Karpas-422 (cell line): ENCODE results near the gene NTN1. TPM values are rescaled to one million over a fixed set of nuclear protein-coding genes. Genes with fewer than 3 reads are reported as not detected.
"Not testable (repeated sequence)": the region's sequence is repeated elsewhere in the genome, so short reads cannot be mapped to it uniquely, and the experiment has no call there.

ENCODE experiments used
- DNase-seq: peaks from one replicate; pipeline ENCODE4 v3.0.0-alpha.2; 2015
- H2AFZ ChIP-seq: fragments of 200-600 bp; sonication (generic); 2 replicates; pipeline ENCODE4 v1.6.1; 2014; ENCODE audit warnings: antibody characterized with exemption, low read length, mixed read lengths
- H3K27ac ChIP-seq: fragments of 200-600 bp; sonication (generic); 2 replicates; pipeline ENCODE4 v1.5.1; 2014; ENCODE audit warnings: mild to moderate bottlenecking, low read length, moderate library complexity
- H3K27me3 ChIP-seq: fragments of 200-600 bp; sonication (generic); 2 replicates; pipeline ENCODE4 v1.6.1; 2014; ENCODE audit warnings: low read length, mixed read lengths
- H3K36me3 ChIP-seq: fragments of 200-600 bp; sonication (generic); 2 replicates; pipeline ENCODE4 v1.6.1; 2014; ENCODE audit warnings: low read length, mixed read lengths; ENCODE audit not compliant: insufficient read depth
- H3K4me1 ChIP-seq: fragments of 200-600 bp; sonication (generic); 2 replicates; pipeline ENCODE4 v1.6.1; 2014; ENCODE audit warnings: mild to moderate bottlenecking, low read length, mixed read lengths
- H3K4me2 ChIP-seq: fragments of 200-600 bp; sonication (generic); 2 replicates; pipeline ENCODE4 v1.6.1; 2014; ENCODE audit warnings: low read length, low read depth, mild to moderate bottlenecking; ENCODE audit not compliant: poor library complexity, severe bottlenecking
- H3K4me3 ChIP-seq: fragments of 200-600 bp; sonication (generic); 2 replicates; pipeline ENCODE4 v1.5.1; 2014; ENCODE audit warnings: mild to moderate bottlenecking, antibody characterized with exemption, low read length, mixed read lengths
- H3K79me2 ChIP-seq: fragments of 200-600 bp; sonication (generic); 2 replicates; pipeline ENCODE4 v1.6.1; 2014; ENCODE audit warnings: mild to moderate bottlenecking, low read length, mixed read lengths
- H3K9ac ChIP-seq: fragments of 200-600 bp; sonication (generic); 2 replicates; pipeline ENCODE4 v1.6.0; 2014; ENCODE audit warnings: low read length
- H3K9me2 ChIP-seq: fragments of 200-600 bp; sonication (generic), shearing (Covaris generic); replicated peaks from 2 replicates; pipeline ENCODE4 v1.6.0; 2014; ENCODE audit warnings: mild to moderate bottlenecking, low read length, moderate library complexity; ENCODE audit not compliant: insufficient read depth
- H3K9me3 ChIP-seq: fragments of 300-700, 200-600 bp; sonication (generic); 2 replicates; pipeline ENCODE4 v1.6.1; 2014; ENCODE audit warnings: low read length, mixed read lengths
- H4K20me1 ChIP-seq: fragments of 200-600 bp; sonication (generic); 2 replicates; pipeline ENCODE4 v1.6.1; 2014; ENCODE audit warnings: mild to moderate bottlenecking, antibody characterized with exemption, low read length, low read depth; ENCODE audit not compliant: insufficient read depth
- total RNA-seq: library from RNA; depleted of rRNA; stranded (reverse); fragments of >200 nt; shearing (Covaris generic); gene quantifications from 2 replicates; pipeline ENCODE4 v1.2.3, GENCODE V29; 2014; ENCODE audit warnings: low replicate concordance

Gene NTN1
- total RNA-seq, 1 experiment from 2014 or later = not detected

DNA sequence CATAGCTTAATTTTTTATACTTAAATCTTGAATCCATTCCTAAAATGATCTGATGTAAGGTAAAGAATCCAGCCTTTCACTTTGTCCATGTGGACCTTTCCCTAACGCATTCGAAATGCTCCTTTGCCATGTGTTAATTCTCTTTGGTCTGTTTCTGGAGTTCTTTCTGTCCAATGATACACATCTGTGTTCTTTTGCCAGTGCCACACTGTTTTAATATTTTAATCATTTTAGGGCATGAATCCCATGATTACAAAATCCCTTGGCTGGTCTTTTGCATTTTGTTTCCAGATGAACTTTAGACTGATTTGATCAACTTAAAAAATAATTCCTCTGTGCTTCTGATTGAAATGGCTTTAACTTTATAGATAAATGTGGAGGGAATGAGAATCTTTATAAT, 74.1 kb downstream of the NTN1 start:
- H4K20me1 ChIP-seq = no peaks in the 10 kb centered on the region
- no peaks in the 10 kb centered on the region for H3K9me2 ChIP-seq
- no peak overlapping the region for H3K4me2 ChIP-seq
- no peak overlapping the region for H3K4me3 ChIP-seq
- no peaks in the 10 kb centered on the region for H3K36me3 ChIP-seq
- no peak overlapping the region for H3K27ac ChIP-seq
- H3K27me3 ChIP-seq = no peaks in the 10 kb centered on the region
- no peaks in the 10 kb centered on the region for H3K9me3 ChIP-seq
- no peaks in the 10 kb centered on the region for H3K79me2 ChIP-seq
- DNase-seq = no peak
- H3K4me1 ChIP-seq = no peaks in the 10 kb centered on the region
- H2AFZ ChIP-seq = no peak overlapping the region
- H3K9ac ChIP-seq = no peak overlapping the region

DNA sequence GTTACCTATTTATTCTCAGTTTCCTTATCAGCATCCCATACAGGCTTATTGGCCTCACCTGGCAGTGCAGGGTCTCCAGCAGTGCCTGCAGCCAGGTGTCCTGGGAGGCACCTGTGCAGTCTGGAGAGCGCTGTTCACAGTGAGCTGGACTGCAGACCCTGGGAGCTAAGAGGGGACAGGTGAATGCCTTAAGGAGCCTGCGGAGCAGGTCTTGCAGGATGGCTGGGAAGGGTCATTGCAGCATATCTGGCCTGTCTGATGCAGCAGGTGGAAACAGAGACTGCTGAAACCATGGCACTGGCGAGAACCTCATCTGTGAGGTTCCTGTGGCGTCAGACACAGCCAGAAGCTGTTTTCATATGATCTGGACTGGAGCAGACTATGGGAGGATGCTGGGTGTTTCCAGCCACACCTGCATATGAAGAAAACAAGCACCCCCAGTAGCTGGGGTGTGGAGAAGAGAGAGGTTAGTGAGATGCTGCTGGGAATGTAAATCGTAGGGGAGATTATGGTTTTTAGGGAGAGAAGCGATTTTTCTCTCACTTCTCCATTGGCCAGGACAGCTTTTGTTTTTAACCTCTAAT, 77.0 kb downstream of the NTN1 start:
- no peaks in the 10 kb centered on the region for H3K9me3 ChIP-seq
- H2AFZ ChIP-seq = no peak overlapping the region
- no peak overlapping the region for H3K4me2 ChIP-seq
- H3K4me3 ChIP-seq = no peak overlapping the region
- no peaks in the 10 kb centered on the region for H3K4me1 ChIP-seq
- H3K27me3 ChIP-seq = no peaks in the 10 kb centered on the region
- no peaks in the 10 kb centered on the region for H3K36me3 ChIP-seq
- DNase-seq = no peak
- no peak overlapping the region for H3K9ac ChIP-seq
- H3K79me2 ChIP-seq = no peaks in the 10 kb centered on the region
- no peaks in the 10 kb centered on the region for H4K20me1 ChIP-seq
- H3K9me2 ChIP-seq = no peaks in the 10 kb centered on the region
- H3K27ac ChIP-seq = no peak overlapping the region

DNA sequence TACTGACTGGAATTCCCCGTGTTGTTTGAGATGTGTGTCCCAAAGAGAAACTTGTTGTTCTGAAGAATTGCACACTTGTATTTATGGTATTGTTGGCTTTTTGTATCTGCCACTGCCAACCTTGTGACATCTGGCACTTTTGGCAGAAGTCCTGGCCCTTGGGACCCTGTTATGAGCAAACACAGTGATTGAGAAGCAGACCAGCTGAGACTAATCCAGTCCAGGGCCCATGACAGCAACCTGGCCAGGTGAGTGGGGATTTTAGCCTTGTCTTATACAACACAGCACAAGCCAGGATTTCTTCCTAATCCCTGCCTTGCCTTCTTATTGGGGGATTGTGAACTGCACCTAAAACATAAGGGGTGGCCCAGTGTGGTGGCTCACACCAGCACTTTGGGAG, 80.0 kb downstream of the NTN1 start:
- no peak overlapping the region for H3K4me3 ChIP-seq
- no peak overlapping the region for H3K27ac ChIP-seq
- H3K36me3 ChIP-seq = no peaks in the 10 kb centered on the region
- H3K4me2 ChIP-seq = no peak overlapping the region
- no peaks in the 10 kb centered on the region for H3K79me2 ChIP-seq
- H4K20me1 ChIP-seq = no peaks in the 10 kb centered on the region
- no peak overlapping the region for H3K9ac ChIP-seq
- no peaks in the 10 kb centered on the region for H3K9me2 ChIP-seq
- no peaks in the 10 kb centered on the region for H3K4me1 ChIP-seq
- H3K9me3 ChIP-seq = no peaks in the 10 kb centered on the region
- H2AFZ ChIP-seq = no peak overlapping the region
- no peaks in the 10 kb centered on the region for H3K27me3 ChIP-seq
- no peak for DNase-seq

DNA sequence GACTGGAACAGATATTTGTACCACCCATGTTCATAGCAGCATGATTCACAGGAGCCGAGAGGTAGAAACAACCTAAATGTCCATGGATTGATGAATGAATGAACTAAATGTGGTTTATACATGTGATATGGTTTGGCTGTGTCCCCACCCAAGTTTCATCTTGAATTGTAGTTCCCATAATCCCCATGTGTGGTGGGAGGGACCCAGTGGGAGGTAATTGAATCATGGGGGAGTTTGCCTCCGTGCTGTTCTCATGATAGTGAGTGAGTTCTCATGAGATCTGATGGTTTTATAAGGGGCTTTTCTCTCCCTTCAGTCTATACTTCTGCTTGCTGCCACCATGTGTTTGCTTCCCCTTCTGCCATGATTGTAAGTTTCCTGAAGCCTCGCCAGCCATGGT, 81.9 kb downstream of the NTN1 start:
- H3K4me1 ChIP-seq, H3K36me3 ChIP-seq, H4K20me1 ChIP-seq, H3K9me2 ChIP-seq, H3K79me2 ChIP-seq, H3K4me3 ChIP-seq, H2AFZ ChIP-seq, H3K27me3 ChIP-seq, H3K9ac ChIP-seq, H3K27ac ChIP-seq, H3K9me3 ChIP-seq, H3K4me2 ChIP-seq, DNase-seq: not testable (repeated sequence)

DNA sequence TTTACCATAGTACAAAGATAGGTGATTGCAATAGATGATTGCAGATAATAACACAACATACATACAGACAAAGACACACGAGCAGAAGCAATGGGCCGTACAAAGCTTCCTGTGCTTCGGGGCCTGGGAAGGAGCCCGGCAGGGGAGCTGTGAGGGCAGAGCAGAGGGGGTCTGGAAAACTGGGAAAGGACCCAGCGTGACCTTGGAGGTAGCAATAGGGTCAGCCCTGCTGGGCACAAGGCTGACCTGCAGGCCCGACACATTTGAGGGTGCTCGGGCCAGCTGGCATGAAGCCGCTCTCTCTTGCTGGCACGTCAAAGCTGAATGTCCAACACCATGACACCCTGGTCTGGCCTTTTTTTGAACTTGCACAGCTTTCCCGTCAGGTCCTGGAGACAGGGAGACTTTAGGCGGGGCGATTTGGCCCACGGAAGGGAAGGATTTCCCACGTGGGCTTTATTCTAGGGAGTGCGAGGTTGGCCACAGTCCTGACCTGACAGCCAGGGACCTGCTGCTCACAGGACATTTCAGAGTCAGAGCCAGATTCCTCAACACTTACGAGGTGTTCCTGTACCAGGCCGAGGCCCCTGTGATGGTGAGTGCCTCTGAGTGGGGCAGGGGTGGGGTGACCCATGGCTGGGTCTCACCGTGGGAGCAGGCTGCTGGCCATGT, 83.2 kb downstream of the NTN1 start:
- Histone ChIP-seq H3K4me2 (no peak overlapping the region), H3K79me2 (no peaks in the 10 kb centered on the region), H2AFZ (no peak overlapping the region), H3K27me3 (no peaks in the 10 kb centered on the region), H3K36me3 (no peaks in the 10 kb centered on the region), H4K20me1 (no peaks in the 10 kb centered on the region), H3K27ac (no peak overlapping the region), H3K9me2 (no peaks in the 10 kb centered on the region), H3K9ac (no peak overlapping the region), H3K4me3 (no peak overlapping the region), H3K9me3 (no peaks in the 10 kb centered on the region), H3K4me1 (no peaks in the 10 kb centered on the region)
- DNase-seq = no peak

DNA sequence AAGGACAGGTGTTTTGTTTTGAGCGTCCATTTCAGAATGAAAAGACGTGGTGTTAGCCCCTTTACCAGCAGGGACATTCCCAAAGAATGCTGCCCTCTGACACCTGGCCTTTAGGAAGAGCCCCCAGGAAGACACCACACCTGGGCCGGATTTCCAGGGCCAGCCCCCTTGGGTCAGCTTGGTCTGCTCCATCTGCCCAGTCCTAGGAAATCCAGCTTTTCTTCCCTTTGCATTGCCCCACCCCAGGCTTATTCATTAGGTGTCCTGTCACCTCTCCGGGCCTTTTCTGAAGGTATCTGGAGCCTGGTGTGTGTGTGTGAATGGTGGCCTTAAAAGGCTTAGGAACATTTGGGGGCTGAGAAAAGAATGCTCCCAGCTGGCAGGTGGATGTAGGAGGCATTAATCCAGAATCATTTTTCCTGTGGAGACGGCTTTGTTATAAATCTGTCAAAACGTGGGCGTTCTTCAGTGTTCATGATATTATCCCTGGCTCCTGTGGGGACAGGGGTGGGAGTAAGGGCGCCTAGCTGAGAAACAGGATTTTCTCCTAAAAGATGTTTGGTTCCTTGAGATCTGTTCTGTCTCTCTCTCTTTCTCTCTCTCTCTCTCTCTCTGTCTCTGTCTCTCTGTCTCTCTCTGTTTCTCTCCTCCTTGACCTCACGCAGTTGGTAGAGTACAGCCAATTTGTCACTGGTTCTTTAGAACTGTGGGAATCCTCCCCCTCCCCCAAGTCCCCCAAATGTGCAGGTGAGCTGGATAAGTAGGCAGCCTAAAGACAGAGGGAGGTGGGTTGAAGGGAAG, 84.0 kb downstream of the NTN1 start:
- Histone ChIP-seq H2AFZ (no peak overlapping the region), H3K27ac (no peak overlapping the region), H3K4me3 (no peak overlapping the region), H3K79me2 (no peaks in the 10 kb centered on the region), H3K9me3 (no peaks in the 10 kb centered on the region), H3K9me2 (no peaks in the 10 kb centered on the region), H4K20me1 (no peaks in the 10 kb centered on the region), H3K4me2 (no peak overlapping the region), H3K4me1 (no peaks in the 10 kb centered on the region), H3K27me3 (no peaks in the 10 kb centered on the region), H3K36me3 (no peaks in the 10 kb centered on the region), H3K9ac (no peak overlapping the region)
- no peak for DNase-seq

DNA sequence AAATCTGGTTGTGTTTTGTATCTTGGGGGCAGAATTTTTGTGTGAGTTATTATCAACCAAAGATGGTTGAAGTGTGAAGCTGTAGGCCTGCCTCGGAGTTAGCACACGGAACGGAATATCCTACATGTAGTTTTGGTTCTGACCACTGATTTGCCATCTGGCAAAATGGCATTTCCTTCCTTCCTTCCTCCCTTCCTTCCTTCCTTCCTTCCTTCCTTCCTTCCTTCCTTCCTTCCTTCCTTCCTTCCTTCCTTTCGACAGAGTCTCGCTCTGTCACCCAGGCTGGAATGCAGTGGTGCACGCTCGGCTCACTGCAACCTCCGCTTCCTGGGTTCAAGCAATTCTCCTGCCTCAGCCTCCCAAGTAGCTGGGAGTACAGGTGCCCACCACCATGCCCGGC, 85.0 kb downstream of the NTN1 start:
- not testable (repeated sequence) for H2AFZ ChIP-seq, H3K27me3 ChIP-seq, H3K9me3 ChIP-seq, H3K4me1 ChIP-seq, H3K4me2 ChIP-seq, H3K79me2 ChIP-seq, H4K20me1 ChIP-seq, H3K9me2 ChIP-seq, H3K9ac ChIP-seq, H3K27ac ChIP-seq, H3K36me3 ChIP-seq, H3K4me3 ChIP-seq, DNase-seq

DNA sequence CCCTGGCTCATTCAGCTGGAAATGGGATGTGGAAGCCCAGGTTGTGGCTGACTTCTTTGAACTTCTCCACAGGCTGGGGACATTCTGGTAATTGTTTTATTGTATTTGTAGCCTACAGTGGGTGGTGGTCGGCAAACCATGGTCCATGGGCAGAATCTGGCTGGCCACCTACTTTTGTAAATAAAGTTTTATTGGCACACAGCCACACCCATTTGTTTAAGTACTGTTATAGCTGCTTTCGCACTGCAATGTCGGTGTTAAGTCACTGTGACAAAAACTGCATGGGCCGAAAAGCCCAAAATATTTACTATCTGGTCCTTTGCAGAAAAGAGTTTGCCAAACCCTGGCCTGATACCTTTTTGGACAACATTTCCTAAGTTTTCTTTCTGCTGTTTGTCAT, 86.2 kb downstream of the NTN1 start:
- Histone ChIP-seq H3K9me3 (no peaks in the 10 kb centered on the region), H3K9me2 (no peaks in the 10 kb centered on the region), H3K27me3 (no peaks in the 10 kb centered on the region), H2AFZ (no peak overlapping the region), H3K4me2 (no peak overlapping the region), H3K79me2 (no peaks in the 10 kb centered on the region), H4K20me1 (no peaks in the 10 kb centered on the region), H3K27ac (no peak overlapping the region), H3K4me1 (no peaks in the 10 kb centered on the region), H3K9ac (no peak overlapping the region), H3K4me3 (no peak overlapping the region), H3K36me3 (no peaks in the 10 kb centered on the region)
- DNase-seq = no peak
